Liver (tissue), 9 donors: ENCODE data around the gene ZNF366. TPM values are rescaled to one million over a fixed set of nuclear protein-coding genes. Genes with fewer than 3 reads are reported as not detected.

Source experiments
- DNase-seq: peaks from one replicate; pipeline ENCODE4 v3.0.0-alpha.2; 2017; ENCODE audit warnings: low spot score
- H3K27ac ChIP-seq, 2 donors: one replicate each; pipeline ENCODE4 v1.7.0; 2013; ENCODE audit warnings: inconsistent platforms in 2 of 2, low read length in 2 of 2, control low read depth in 1 of 2, low read depth in 1 of 2, mild to moderate bottlenecking in 1 of 2
- H3K27me3 ChIP-seq, 4 donors: one replicate each; pipeline versions ENCODE4 v1.6.1 to v1.7.0; 2013; ENCODE audit warnings: low read length in 3 of 4, inconsistent platforms in 1 of 4, mild to moderate bottlenecking in 1 of 4, moderate library complexity in 1 of 4; ENCODE audit not compliant: control insufficient read depth in 4 of 4, insufficient read depth in 4 of 4
- H3K36me3 ChIP-seq, 4 donors: one replicate each; pipeline versions ENCODE4 v1.6.1 to v1.7.0; 2013; ENCODE audit warnings: low read length in 3 of 4, mild to moderate bottlenecking in 3 of 4, low read depth in 1 of 4, moderate library complexity in 1 of 4; ENCODE audit not compliant: control insufficient read depth in 4 of 4, insufficient read depth in 3 of 4
- H3K4me1 ChIP-seq, 4 donors: one replicate each; pipeline versions ENCODE4 v1.6.1 to v1.7.0; 2013; ENCODE audit warnings: low read length in 3 of 4, mild to moderate bottlenecking in 3 of 4, moderate library complexity in 1 of 4; ENCODE audit not compliant: control insufficient read depth in 4 of 4, insufficient read depth in 4 of 4
- H3K4me3 ChIP-seq, 3 donors: one replicate each; pipeline versions ENCODE4 v1.6.1 to v1.7.0; 2013; ENCODE audit warnings: low read length in 3 of 3, control low read depth in 1 of 3, low read depth in 1 of 3, mild to moderate bottlenecking in 1 of 3
- H3K9ac ChIP-seq, 2 donors: one replicate each; pipeline ENCODE4 v1.7.0; 2013; ENCODE audit warnings: low read length in 2 of 2, mild to moderate bottlenecking in 2 of 2, moderate library complexity in 2 of 2, control low read depth in 1 of 2, low read depth in 1 of 2
- H3K9me3 ChIP-seq, 4 donors: one replicate each; pipeline versions ENCODE4 v1.6.1 to v1.7.0; 2013; ENCODE audit warnings: low read length in 3 of 4; ENCODE audit not compliant: control insufficient read depth in 4 of 4
- ATF3 ChIP-seq: IDR thresholded peaks from 2 replicates; pipeline ENCODE4 v1.6.1; 2016; ENCODE audit warnings: antibody characterized with exemption
- CTCF ChIP-seq: fragments of 150-350 bp; IDR thresholded peaks from 2 replicates; pipeline ENCODE4 v1.5.1; 2017; ENCODE audit warnings: improper control_type of control experiment, low read depth, low read length; ENCODE audit not compliant: missing input control
- EGR1 ChIP-seq, 2 donors: IDR thresholded peaks; 2 replicates each; pipeline ENCODE4 v1.6.1; 2016 to 2018; ENCODE audit warnings: antibody characterized with exemption in 2 of 2, low read depth in 2 of 2
- FOXA1 ChIP-seq: IDR thresholded peaks from 2 replicates; pipeline ENCODE4 v1.6.1; 2016; ENCODE audit warnings: antibody characterized with exemption
- GABPA ChIP-seq, 2 donors: IDR thresholded peaks in 1 of 2; conservative IDR thresholded peaks in 1 of 2; 2 replicates each; pipeline ENCODE4 v1.6.1; 2016; ENCODE audit warnings: antibody characterized with exemption in 2 of 2, mild to moderate bottlenecking in 1 of 2, moderate library complexity in 1 of 2
- HNF4A ChIP-seq, 2 donors: conservative IDR thresholded peaks; 2 replicates each; pipeline ENCODE4 v1.6.1; 2016; ENCODE audit warnings: antibody characterized with exemption in 2 of 2, mild to moderate bottlenecking in 2 of 2
- HNF4G ChIP-seq: IDR thresholded peaks from 2 replicates; pipeline ENCODE4 v1.6.1; 2016; ENCODE audit warnings: antibody characterized with exemption
- JUND ChIP-seq, 2 donors: IDR thresholded peaks; 2 replicates each; pipeline ENCODE4 v1.6.1; 2016; ENCODE audit warnings: antibody characterized with exemption in 2 of 2
- MAX ChIP-seq: IDR thresholded peaks from 2 replicates; pipeline ENCODE4 v1.6.1; 2016; ENCODE audit warnings: antibody characterized with exemption
- NR2F2 ChIP-seq: IDR thresholded peaks from 2 replicates; pipeline ENCODE4 v1.6.1; 2016; ENCODE audit warnings: antibody characterized with exemption
- RAD21 ChIP-seq, 2 donors: IDR thresholded peaks; 2 replicates each; pipeline ENCODE4 v1.6.1; 2016; ENCODE audit warnings: antibody characterized with exemption in 2 of 2, mild to moderate bottlenecking in 2 of 2
- REST ChIP-seq: IDR thresholded peaks from 2 replicates; pipeline ENCODE4 v1.6.1; 2016; ENCODE audit warnings: antibody characterized with exemption, mild to moderate bottlenecking
- RXRA ChIP-seq, 2 donors: IDR thresholded peaks; 2 replicates each; pipeline ENCODE4 v1.6.1; 2017 to 2018; ENCODE audit warnings: antibody characterized with exemption in 2 of 2, mild to moderate bottlenecking in 1 of 2
- SP1 ChIP-seq: IDR thresholded peaks from 2 replicates; pipeline ENCODE4 v1.6.1; 2018; ENCODE audit warnings: antibody characterized with exemption, mild to moderate bottlenecking
- TAF1 ChIP-seq: conservative IDR thresholded peaks from 2 replicates; pipeline ENCODE4 v1.6.1; 2016; ENCODE audit warnings: antibody characterized with exemption, mild to moderate bottlenecking
- YY1 ChIP-seq: IDR thresholded peaks from 2 replicates; pipeline ENCODE4 v1.6.1; 2016; ENCODE audit warnings: antibody characterized with exemption, mild to moderate bottlenecking
- WGBS: extraction: QIAGEN DNeasy Blood & Tissue Kit; methylation state at CpG from one replicate; pipeline ENCODE4 v1.1.7; 2013; 5-methylcytosine and 5-hydroxymethylcytosine counted together
- polyA plus RNA-seq, 2 donors: library from polyadenylated mRNA; stranded (reverse) in 1 of 2; unstranded in 1 of 2; fragments of 200-250 nt in 1 of 2; fragments of >200 nt in 1 of 2; fragmentation: Nextera tagmentation in 1 of 2; extraction: Ambion mirVana in 1 of 2; gene quantifications; one replicate each; pipeline versions ENCODE4 v1.2.1 to v1.2.3, GENCODE V29; 2013 to 2015
- total RNA-seq, 2 donors: library from RNA; depleted of rRNA; stranded (reverse); fragments of >200 nt; gene quantifications; one replicate each; pipeline ENCODE4 v1.2.3, GENCODE V29; 2014
- donor health status: healthy.
- donor health status: healthy.
- donor health status: healthy.
- donor health status: healthy.
- donor health status: healthy.

ZNF366 gene
- total and polyA plus RNA-seq, 4 donors: 0.71 to 1.0 (median 0.75) TPM

GRCh38 chr5:72556351-72557166 is 49.3 kb upstream of the ZNF366 start:
- Histone ChIP-seq H3K9ac (peak overlapping the region in 1 of 2 donors; percentile 50), H3K27ac (peak overlapping the region; percentile 60 to 64), H3K27me3 (no peaks in the 10 kb centered on the region), H3K4me1 (peaks cover 0 to 17% (median 7%) of the 10 kb centered on the region in 4 donors), H3K9me3 (no peaks in the 10 kb centered on the region), H3K36me3 (no peaks in the 10 kb centered on the region), H3K4me3 (peak overlapping the region; percentile 21 to 53 (median 36))
- peak; percentile 70 for DNase-seq
- no peak for TF ChIP-seq HNF4G
- TF ChIP-seq RXRA (IDR thresholded peaks at IDR 0.05): no peak
- no peak for TF ChIP-seq HNF4A (conservative IDR thresholded peaks at IDR 0.05)
- no peak for TF ChIP-seq FOXA1
- TF ChIP-seq ATF3: no peak
- no peak for TF ChIP-seq NR2F2
- TF ChIP-seq SP1: no peak
- no peak for TF ChIP-seq REST
- TF ChIP-seq MAX: no peak
- no peak for TF ChIP-seq TAF1
- no peak for TF ChIP-seq CTCF
- no peak for TF ChIP-seq RAD21 (IDR thresholded peaks at IDR 0.05)
- TF ChIP-seq EGR1 (IDR thresholded peaks at IDR 0.05; ENCODE audit: low read depth in 2 of 2): no peak
- no peak for TF ChIP-seq JUND (IDR thresholded peaks at IDR 0.05)
- 4% methylated on average over 42 of the region's 42 CpGs for WGBS

- WGBS: 62% methylated on average over 1 of the region's 1 CpG
- H3K4me3 ChIP-seq: no peak overlapping the region
- no peak for DNase-seq
These were observed 48.7 kb upstream of the ZNF366 start for GRCh38 chr5:72555871-72556270.

More at GRCh38 chr5:72555871-72556270, 48.7 kb upstream of the ZNF366 start:
- TF ChIP-seq YY1: no peak
- TF ChIP-seq RXRA (IDR thresholded peaks at IDR 0.05): no peak
- TF ChIP-seq TAF1: no peak
- TF ChIP-seq NR2F2: no peak
- no peak for TF ChIP-seq REST
- no peak for TF ChIP-seq GABPA (IDR thresholded peaks at IDR 0.05 in 1 of 2, conservative IDR thresholded peaks at IDR 0.05 in 1 of 2)
- no peaks in the 10 kb centered on the region for H3K27me3 ChIP-seq
- H3K4me1 ChIP-seq: peaks cover 0 to 17% (median 7%) of the 10 kb centered on the region in 4 donors
- no peaks in the 10 kb centered on the region for H3K9me3 ChIP-seq
- H3K27ac ChIP-seq: no peak overlapping the region
- H3K36me3 ChIP-seq: no peaks in the 10 kb centered on the region
- H3K9ac ChIP-seq: peak overlapping the region in 1 of 2 donors; percentile 6
